NCI-H748 (cell line): ENCODE data around the gene ARPC4.
"Not testable (repeated sequence)": the region's sequence is repeated elsewhere in the genome, so short reads cannot be mapped to it uniquely, and the experiment has no call there.

ENCODE experiments used
- DNase-seq: peaks from one replicate; lab custom pipeline; 2025; ENCODE audit not compliant: unreplicated experiment; lab: John Stamatoyannopoulos, UW

ARPC4 gene

GRCh38 chr3:9818666-9819335 lies 25.9 kb downstream of the ARPC4 start:
- no peak for DNase-seq

DNA sequence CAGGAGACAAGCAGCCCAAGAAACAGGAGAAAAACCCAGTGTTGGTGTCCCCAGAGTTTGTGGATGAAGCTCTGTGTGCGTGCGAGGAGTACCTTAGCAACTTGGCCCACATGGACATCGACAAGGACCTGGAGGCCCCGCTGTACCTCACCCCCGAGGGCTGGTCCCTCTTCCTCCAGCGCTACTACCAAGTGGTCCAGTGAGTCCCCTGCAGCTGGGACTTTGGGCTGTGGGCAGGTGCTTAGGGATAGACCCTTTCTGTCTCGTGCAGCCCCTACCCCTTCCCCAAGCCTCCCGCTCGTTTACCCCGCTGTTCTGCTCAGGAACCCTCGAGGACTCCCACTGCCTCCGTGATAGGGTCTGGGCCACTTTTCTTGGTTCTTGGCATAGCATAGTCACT lies 27.7 kb downstream of the ARPC4 start:
- no peak for DNase-seq

GRCh38 chr3:9820946-9821345 lies 28.1 kb downstream of the ARPC4 start:
- no peak for DNase-seq

GRCh38 chr3:9825451-9826040 lies 32.7 kb downstream of the ARPC4 start:
- DNase-seq = no peak

GRCh38 chr3:9826815-9827573 lies 34.1 kb downstream of the ARPC4 start:
- peak; percentile 20 for DNase-seq

DNA sequence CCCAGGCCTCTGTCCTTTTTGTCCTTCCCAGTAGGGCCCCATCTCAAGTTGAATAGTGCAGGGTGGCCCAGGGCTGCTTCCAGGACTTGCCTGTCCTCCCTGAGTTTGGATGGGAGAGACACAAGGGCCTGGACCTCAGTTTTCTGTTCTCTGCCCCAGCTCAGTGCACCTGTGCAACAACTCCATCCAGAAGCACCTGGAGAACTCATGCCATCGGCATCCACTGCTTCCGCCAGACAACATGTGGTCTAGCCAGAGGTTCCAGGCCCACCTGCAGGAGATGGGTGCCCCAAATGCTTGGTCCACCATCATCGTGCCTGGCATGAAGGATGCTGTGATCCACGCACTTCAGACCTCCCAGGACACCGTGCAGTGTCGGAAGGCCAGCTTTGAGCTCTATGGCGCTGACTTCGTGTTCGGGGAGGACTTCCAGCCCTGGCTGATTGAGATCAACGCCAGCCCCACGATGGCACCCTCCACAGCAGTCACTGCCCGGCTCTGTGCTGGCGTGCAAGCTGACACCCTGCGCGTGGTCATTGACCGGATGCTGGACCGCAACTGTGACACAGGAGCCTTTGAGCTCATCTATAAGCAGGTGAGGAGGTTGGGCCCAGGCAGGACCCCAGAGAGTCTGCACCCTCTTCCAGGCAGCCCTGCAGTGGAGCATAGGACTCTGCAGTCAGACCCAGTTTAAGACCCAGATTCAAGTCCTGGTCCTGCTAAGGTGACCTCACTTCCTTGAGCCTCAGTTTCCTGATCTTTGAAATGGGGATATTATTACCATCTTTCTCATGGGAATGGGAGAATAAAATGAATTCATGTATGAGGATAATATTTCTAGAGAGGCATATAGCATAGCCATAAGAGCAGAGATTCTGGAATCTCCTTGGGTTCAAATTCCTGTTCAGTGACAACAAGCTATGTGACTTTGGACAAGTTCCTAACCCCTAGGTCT lies 36.2 kb downstream of the ARPC4 start:
- DNase-seq = no peak

GRCh38 chr3:9831253-9831652 lies 38.4 kb downstream of the ARPC4 start:
- no peak for DNase-seq

- no peak for DNase-seq
Observed at GRCh38 chr3:9833078-9833477, 40.2 kb downstream of the ARPC4 start.

GRCh38 chr3:9834520-9835380 lies 41.9 kb downstream of the ARPC4 start:
- DNase-seq = no peak

GRCh38 chr3:9837701-9838582 lies 45.1 kb downstream of the ARPC4 start:
- DNase-seq = no peak

DNA sequence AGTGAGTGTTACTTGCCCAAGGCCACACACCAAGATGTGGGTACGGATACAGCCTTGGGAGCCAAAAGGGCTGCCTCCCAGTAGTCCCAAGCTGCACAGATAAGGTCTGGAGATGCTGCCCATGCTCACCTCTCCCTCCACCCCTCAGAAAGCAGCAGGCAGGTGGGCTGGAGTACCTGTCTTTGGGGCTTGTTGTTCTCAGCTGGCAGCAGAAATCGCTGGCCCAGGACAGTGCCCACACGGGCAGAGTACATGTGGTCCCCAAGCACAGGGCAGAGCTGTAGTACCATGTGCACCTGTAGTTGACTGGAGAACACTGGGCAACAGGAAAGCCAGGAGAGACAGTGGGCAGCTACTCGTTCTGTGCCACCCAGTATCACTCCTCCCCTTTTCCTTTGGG lies 46.0 kb downstream of the ARPC4 start:
- no peak for DNase-seq

- no peak for DNase-seq
Observed at GRCh38 chr3:9841015-9841414, 48.1 kb downstream of the ARPC4 start.

- DNase-seq = peak; percentile 89
Observed at GRCh38 chr3:9843715-9844438, 51.0 kb downstream of the ARPC4 start, which contains the start of gene RPUSD3. Gene RPUSD3 (minus strand): TSS chr3:9844008. CDS start chr3:9843990, 18 bp downstream.

GRCh38 chr3:9846231-9846630 lies 53.3 kb downstream of the ARPC4 start:
- no peak for DNase-seq

DNA sequence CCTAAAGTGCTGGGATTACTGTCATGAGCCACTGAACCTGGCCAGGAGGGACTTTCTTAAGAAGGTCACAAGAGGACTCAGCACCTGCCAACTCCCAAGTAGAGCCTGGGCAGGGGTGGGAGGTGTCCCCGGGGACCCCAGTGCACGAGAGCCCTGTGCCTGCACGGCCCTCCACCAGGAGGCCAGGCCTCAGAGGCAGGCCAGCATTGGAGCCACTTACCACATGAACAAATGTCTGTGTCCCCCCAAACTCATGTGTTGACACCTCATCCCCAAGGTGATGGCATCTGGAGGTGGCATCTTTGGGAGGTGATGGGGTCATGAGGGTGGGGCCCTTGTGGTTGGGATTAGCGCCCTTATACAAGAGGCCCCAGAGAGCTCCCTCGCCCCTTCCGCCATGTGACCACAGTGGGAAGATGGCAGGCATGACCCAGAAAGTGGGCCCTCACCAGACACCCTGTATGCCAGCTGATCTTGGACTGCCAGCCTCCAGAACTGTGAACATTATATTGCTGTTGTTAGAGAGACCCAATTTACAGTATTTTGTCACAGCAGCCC lies 54.1 kb downstream of the ARPC4 start:
- no peak for DNase-seq

- DNase-seq = not testable (repeated sequence)
Observed at GRCh38 chr3:9847870-9848269, 55.0 kb downstream of the ARPC4 start.

GRCh38 chr3:9848860-9849259 lies 56.0 kb downstream of the ARPC4 start:
- DNase-seq = peak; percentile 4

- DNase-seq = not testable (repeated sequence)
Observed at GRCh38 chr3:9851383-9851782, 58.5 kb downstream of the ARPC4 start.
